ENCODE measurements around the gene GNG3. TPM values are rescaled to one million over a fixed set of nuclear protein-coding genes. Genes with fewer than 3 reads are reported as not detected.
A peak's percentile ranks its signal among the peaks of the same experiment; 100 is the strongest.
"Not testable (repeated sequence)": the region's sequence is repeated elsewhere in the genome, so short reads cannot be mapped to it uniquely, and the experiment has no call there.

Gene GNG3
- polyA plus RNA-seq (ENCODE audit: insufficient read length in 12 of 12): 1 to 10 TPM in 1 of 12 donors, under 1 TPM in 8, not detected in 3; 0.34 to 1.2 (median 0.70) TPM
- long read RNA-seq, donor 1, transcript GNG3-201 (3 exons, 882 nt): major isoform, 15 of 15 reads
- long read RNA-seq, donor 1, partial matches to known transcripts: 0 of 15 reads
- long read RNA-seq, donor 1, other reads (novel, unspliced or antisense): 0 of 15 reads
- long read RNA-seq, donor 2: 0 reads
- long read RNA-seq, donor 3: 0 reads
- long read RNA-seq, donor 4: 0 reads
- long read RNA-seq, donor 5: 0 reads
- long read RNA-seq, donor 6: 0 reads
- long read RNA-seq, donor 7: 0 reads
- long read RNA-seq, donor 8: 0 reads
- long read RNA-seq, donor 9: 0 reads
- long read RNA-seq, donor 10, partial matches to known transcripts: 0 of 1 reads
- long read RNA-seq, donor 10, other reads (novel, unspliced or antisense): 0 of 1 reads
- long read RNA-seq, donor 11: 0 reads

GRCh38 chr11:62707277-62707861, at the start of gene GNG3, which contains the start of gene BSCL2:
GNG3 (plus strand) TSS chr11:62707676; CDS start chr11:62708296, 620 bp downstream.
BSCL2 (minus strand) TSS chr11:62707424; CDS start chr11:62707195, 229 bp downstream.
- DNase-seq: no peak

GRCh38 chr11:62664405-62665074, 42.9 kb upstream of the GNG3 start:
- no peak for DNase-seq

GRCh38 chr11:62665075-62665598, 42.3 kb upstream of the GNG3 start, which contains the start of the genes C11orf98 and CSKMT:
C11orf98 (minus strand) TSS chr11:62665210; CDS start chr11:62665169, 41 bp downstream.
CSKMT (plus strand) TSS chr11:62665312; CDS start chr11:62665880, 568 bp downstream.
- peak; percentile 97 for DNase-seq

- no peak for DNase-seq
Measured at GRCh38 chr11:62665599-62666258, 41.7 kb upstream of the GNG3 start.

GRCh38 chr11:62666259-62666926, 41.1 kb upstream of the GNG3 start:
- DNase-seq: no peak

GRCh38 chr11:62667460-62667859, 40.0 kb upstream of the GNG3 start:
- DNase-seq: no peak

GRCh38 chr11:62669420-62670161, 37.9 kb upstream of the GNG3 start:
- no peak for DNase-seq

GRCh38 chr11:62671236-62671607, 36.3 kb upstream of the GNG3 start:
- DNase-seq: no peak

- DNase-seq: peak; percentile 85
Measured at GRCh38 chr11:62671608-62672389, 35.7 kb upstream of the GNG3 start, which contains the start of the genes LBHD1 and UQCC3. LBHD1 (minus strand) TSS chr11:62672267; CDS start chr11:62670031, 2,236 bp downstream. UQCC3 (plus strand) TSS chr11:62671673; CDS start chr11:62671746, 73 bp downstream.

GRCh38 chr11:62673196-62673525, 34.3 kb upstream of the GNG3 start:
- DNase-seq: no peak

- not testable (repeated sequence) for DNase-seq
Measured at GRCh38 chr11:62675415-62675814, 32.1 kb upstream of the GNG3 start.

- no peak for DNase-seq
Measured at GRCh38 chr11:62676698-62677097, 30.8 kb upstream of the GNG3 start.

- DNase-seq: no peak
Measured at GRCh38 chr11:62677156-62677555, 30.3 kb upstream of the GNG3 start.

- no peak for DNase-seq
Measured at GRCh38 chr11:62677714-62678113, 29.8 kb upstream of the GNG3 start.

- DNase-seq: no peak
Measured at GRCh38 chr11:62678433-62678769, 29.1 kb upstream of the GNG3 start.

- DNase-seq: peak; percentile 94
Measured at GRCh38 chr11:62678770-62679696, 28.4 kb upstream of the GNG3 start, which contains the start of gene UBXN1. UBXN1 (minus strand) TSS chr11:62679073; CDS start chr11:62678923, 150 bp downstream.

GRCh38 chr11:62680825-62681240, 26.6 kb upstream of the GNG3 start:
- DNase-seq: no peak

GRCh38 chr11:62682518-62682917, 25.0 kb upstream of the GNG3 start:
- DNase-seq: no peak

Data from muscle of arm (tissue), 14 donors.